Activated CD8-positive, alpha-beta memory T cell treated with anti-CD3 and anti-CD28 coated beads, Interleukin-2, amount 50 U/mL, for 48 hours (primary cell): Measurements from ENCODE around the gene CFAP53.

Source experiments
- DNase-seq: peaks from one replicate; pipeline ENCODE4 v3.0.0-alpha.2; 2020

CFAP53 gene

DNA sequence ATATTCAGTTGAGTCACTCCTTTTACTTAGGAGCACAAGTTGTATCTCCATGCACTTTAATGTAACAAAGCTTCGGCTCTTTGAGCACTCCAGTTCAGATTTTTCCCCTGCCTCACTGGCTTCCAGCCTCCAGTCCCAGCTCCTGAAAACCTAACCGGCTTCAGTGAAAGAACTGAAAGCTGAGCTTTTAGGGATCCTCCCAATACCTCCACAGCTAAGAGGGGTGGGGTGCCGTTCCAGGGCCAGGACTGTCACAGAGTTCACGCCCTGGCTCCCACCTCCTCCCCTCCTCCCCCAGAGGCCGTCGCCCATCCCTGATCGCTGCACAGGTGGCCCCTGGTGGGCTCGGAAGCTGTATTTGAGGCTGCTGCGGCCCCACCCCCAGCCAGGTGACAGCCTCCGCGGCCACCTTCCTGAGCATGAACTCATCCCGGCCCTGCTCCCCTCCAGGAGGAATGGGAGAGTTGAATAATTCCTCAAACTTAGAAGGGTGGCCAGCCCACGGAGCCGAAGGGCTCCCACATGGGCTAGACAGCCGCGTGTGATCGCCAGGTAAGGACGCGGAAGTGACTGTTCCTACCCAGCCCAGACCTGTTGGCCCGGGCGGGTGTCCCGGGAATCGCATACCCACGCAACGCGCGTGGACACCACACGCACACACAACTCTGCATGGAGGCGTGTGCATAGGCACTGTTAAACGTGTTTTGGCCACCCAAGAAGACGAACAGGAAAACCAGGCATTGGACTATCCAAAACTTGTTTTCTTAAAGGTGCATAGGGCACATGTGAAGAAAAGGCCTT lies 73.1 kb downstream of the CFAP53 start:
- no peak for DNase-seq

DNA sequence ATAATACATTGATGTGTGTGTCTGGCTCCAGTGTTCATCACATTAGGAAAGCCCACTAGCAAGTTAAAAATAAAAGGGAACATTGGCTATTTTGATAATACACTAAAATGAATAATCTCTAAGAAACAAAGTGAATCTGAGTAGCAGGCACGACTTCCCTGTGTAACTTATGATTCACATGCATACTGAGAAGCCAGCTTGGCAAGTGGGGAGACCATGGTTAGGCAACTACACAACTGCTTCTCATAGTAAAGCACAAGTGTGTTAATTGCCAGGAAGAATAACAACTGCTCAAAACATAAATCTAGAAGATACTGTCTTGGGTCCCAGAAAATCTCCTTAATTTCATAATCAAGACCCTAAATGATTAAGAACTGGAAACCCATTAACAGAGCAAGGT lies 75.4 kb downstream of the CFAP53 start:
- no peak for DNase-seq

DNA sequence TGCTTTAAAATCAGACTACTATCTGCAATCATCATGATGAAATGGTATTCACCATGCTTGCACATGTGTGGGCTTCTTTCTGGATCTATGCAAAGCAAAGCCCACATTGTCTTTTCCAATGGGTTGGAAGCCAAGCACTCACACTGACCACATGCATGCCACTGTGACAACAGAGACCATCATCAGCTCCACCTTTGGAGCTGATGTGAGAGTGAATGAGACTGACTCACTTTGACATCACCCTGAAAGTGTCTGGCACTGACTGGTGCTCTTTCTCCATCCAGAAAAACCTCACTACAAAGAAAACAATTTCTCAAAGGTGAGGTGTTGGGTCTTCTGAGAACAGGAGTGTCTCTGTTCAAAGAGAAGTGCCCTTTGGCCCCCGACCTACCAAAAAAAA lies 76.1 kb downstream of the CFAP53 start:
- DNase-seq: no peak

DNA sequence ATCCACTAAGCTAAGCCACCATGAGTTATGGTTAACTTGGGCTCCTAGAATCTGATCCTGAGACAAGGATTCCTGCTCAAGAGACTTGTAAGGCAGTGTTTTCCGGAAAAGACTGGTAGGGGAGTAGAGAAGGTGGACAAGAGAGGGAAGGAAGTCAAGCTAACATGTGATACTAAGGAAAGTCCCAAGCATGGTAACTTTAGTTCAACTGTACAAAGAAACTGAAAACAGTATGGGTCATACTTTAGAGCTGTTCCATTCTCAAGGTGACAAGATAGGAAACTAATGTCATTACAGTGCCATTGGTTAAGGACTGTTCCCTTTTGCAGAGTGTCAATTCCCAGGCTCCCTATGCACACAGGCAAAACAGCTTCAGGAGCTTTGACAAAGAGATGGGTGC lies 77.1 kb downstream of the CFAP53 start:
- DNase-seq: no peak

DNA sequence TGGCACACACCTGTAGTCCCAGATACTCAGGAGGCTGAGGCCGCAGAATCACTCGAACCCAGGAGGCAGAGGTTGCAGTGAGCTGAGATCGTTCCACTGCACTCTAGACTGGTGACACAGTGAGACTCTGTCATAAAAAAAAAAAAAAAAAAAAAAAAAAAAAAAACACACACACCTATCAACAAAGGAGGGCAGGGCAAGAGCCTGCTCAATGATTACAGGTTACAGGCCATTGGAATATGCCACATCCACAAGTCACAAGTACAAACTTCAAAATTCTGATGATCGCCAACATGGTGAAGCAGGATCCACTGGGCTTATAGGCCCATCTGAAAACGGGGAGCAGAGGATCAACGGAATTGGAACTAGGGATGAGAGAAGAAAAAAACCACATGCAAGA lies 77.6 kb downstream of the CFAP53 start:
- DNase-seq: no peak

DNA sequence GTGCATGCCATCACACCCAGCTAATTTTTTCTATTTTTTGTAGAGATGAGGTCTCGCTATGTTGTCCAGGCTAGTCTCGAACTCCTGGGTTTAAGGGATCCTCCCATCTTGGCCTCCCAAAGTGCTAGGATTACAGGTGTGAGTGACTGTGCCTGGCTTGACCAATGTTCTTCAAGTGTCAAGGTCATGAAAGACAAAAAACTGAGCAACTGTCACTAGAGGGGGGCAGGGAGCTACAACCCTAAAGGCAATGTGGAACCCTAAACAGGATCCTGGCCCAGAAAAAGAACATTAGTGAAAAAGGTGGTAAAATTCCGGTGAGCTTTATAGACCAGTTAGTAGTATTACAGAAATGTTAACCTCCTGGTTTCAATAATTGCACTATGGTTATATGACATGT lies 78.6 kb downstream of the CFAP53 start:
- DNase-seq: no peak

DNA sequence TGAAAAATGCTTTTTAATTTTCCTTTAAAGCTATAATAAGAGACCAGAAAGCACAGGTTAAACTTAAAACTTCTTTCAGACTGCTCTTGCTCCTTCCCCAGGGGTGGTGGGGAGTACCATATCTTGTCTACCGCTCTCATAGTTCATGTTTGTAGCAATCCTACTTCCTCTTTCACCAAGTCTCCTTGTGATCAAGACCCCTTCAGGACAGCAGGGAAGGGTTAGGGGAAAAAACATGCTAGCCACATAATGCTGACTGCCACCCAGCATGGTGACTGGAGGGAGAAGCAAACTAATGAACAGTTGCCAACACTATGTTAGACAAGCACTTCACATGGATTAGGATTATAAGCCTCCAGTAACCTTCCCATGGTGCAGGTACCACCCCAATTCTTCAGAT lies 79.9 kb downstream of the CFAP53 start:
- DNase-seq: no peak

DNA sequence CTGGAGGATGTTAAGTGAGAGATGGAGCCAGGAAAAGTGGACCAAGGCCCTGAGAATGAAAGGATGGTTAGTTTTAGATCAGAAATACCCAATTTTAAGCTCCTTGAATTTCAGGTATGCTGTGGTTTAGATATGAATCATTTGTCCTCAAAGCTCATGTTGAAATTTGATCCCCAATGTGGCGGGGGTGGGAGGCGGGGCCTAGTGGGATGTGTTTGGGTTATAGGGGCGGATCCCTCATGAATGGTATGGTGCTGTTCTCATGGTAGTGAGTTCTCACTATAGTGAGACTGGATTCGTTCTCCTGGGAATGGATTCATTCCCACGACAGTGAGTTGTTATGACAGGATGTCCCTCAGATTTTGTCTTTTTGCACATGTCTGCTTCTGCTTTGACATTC lies 82.7 kb downstream of the CFAP53 start:
- DNase-seq: no peak

DNA sequence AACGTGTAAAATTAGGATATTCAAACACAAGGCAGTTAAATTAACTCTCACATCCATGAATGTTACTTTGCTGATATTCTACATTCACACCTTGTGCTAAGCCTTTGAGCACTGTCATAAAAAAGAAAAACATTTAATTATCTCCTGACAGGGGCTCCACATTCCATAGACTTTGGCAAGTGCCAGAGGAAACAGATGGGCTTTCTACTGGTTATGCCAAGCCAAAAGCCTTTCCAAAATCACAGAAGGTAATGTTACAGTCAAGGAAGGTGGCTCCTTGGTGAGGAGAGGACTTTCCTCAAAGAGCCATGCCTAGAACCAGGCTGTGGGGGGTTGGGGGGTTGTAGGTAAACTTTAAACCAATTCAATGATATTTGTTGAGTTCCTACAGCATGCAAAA lies 83.8 kb downstream of the CFAP53 start:
- DNase-seq: no peak

DNA sequence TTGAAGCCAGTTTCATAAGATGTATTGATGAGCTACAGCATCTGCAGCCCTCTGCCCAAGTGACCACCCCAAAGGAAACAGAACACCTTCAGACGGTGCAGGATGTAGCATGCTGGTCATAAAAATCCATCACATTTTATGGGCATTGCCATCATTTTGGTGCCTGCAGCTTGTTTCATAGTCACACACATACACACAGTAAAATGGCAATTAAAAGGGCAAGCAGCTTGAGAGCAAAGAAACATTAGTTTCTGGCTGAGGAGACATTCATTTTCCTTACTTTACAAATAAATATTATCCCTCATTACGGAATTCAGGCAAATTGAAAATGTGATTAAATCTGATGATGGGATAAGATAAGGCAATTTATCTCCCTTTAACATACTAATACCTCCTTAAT lies 84.7 kb downstream of the CFAP53 start:
- no peak for DNase-seq

DNA sequence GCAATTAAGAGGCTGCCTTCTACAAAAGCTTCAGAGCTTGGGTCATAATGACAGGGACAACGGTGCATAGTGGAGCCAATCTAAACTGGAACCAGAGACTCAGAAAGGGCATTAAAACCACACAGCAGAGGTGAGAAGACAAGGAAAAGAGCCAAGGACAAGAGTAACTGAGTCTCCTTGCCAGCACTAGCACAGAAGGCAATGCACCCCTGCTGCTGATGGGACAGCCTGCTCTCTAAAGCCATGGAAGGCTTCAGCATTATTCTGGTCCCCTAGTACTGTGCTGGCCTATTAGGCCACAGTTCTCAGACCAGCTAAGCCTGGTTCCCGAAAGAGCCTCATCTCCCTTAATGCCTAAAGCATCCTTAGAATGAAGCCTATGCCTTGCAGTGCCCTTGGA lies 86.8 kb downstream of the CFAP53 start:
- no peak for DNase-seq

DNA sequence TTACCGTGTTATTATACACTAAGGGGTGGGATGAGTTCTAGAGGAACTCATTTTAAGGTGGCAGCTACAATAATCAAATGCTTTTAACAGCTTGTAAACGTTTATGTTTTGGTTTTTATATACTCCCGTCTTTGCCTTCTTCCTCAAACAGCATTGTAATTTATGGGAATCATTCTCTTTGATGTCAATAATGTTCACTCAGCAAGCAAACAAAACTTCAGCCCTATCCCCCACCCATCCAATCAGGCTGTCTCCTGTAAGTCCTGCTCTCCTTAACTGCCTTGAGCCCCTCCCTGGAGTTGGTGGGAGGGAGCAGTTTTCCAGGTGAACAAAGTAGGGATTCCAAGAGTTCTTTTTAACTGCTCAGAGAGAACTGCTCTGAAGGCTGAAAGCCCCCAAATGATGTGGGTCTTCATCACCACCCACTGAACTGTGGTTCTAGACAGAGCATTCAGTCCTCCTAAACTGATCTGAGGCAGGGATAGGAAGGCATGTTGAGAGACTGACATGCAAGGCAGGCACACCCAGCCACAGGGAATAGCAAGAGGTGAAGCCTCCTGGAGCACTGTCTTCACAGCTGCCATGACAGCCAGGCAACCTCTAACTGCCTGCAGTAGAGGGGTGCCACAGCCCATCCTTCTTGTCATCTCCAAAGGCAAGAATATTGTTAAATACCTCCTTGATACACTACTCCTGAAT lies 88.9 kb downstream of the CFAP53 start:
- no peak for DNase-seq
